Lung (tissue), 12 donors: Measurements from ENCODE around the gene IRF5. TPM values are rescaled to one million over a fixed set of nuclear protein-coding genes. Genes with fewer than 3 reads are reported as not detected.
"Not testable (repeated sequence)": the region's sequence is repeated elsewhere in the genome, so short reads cannot be mapped to it uniquely, and the experiment has no call there.

Experiments used
- ATAC-seq: fragments of 200-7000 bp; cut with Tn5 transposase; one replicate; pipeline ENCODE4 v1.9.1; 2020; ENCODE audit warnings: moderate number of reproducible peaks; ENCODE audit not compliant: insufficient read depth, low FRiP score
- DNase-seq, 3 donors: peaks; one replicate each; pipeline ENCODE4 v3.0.0-alpha.2; 2013 to 2017
- H3K27ac ChIP-seq, 2 donors: one replicate each; pipeline ENCODE4 v1.5.1; 2013; ENCODE audit warnings: mild to moderate bottlenecking in 2 of 2, moderate library complexity in 2 of 2, control low read depth in 1 of 2, inconsistent platforms in 1 of 2, low read depth in 1 of 2, low read length in 1 of 2
- H3K27me3 ChIP-seq, 3 donors: one replicate each; pipeline ENCODE4 v1.5.1; 2013; ENCODE audit warnings: low read length in 2 of 3; ENCODE audit not compliant: control insufficient read depth in 3 of 3, insufficient read depth in 3 of 3
- H3K36me3 ChIP-seq, 4 donors: one replicate each; pipeline ENCODE4 v1.5.1; 2013; ENCODE audit warnings: low read length in 4 of 4, mild to moderate bottlenecking in 1 of 4, moderate library complexity in 1 of 4; ENCODE audit not compliant: control insufficient read depth in 4 of 4, insufficient read depth in 4 of 4
- H3K4me1 ChIP-seq, 5 donors: one replicate each; pipeline ENCODE4 v1.5.1; 2013; ENCODE audit warnings: low read length in 5 of 5, mild to moderate bottlenecking in 2 of 5, moderate library complexity in 1 of 5; ENCODE audit not compliant: control insufficient read depth in 5 of 5, insufficient read depth in 5 of 5
- H3K4me3 ChIP-seq: one replicate; pipeline ENCODE4 v1.5.1; 2013; ENCODE audit warnings: mild to moderate bottlenecking, control low read depth, moderate library complexity
- H3K9ac ChIP-seq, 2 donors: one replicate each; pipeline ENCODE4 v1.5.1; 2013; ENCODE audit warnings: low read length in 2 of 2, control low read depth in 1 of 2; ENCODE audit not compliant: insufficient read depth in 1 of 2
- H3K9me3 ChIP-seq, 4 donors: one replicate each; pipeline ENCODE4 v1.5.1; 2013; ENCODE audit warnings: low read length in 3 of 4, mild to moderate bottlenecking in 1 of 4, moderate library complexity in 1 of 4; ENCODE audit not compliant: control insufficient read depth in 4 of 4, insufficient read depth in 3 of 4
- CTCF ChIP-seq: IDR thresholded peaks from 2 replicates; pipeline ENCODE4 v1.5.1; 2012; ENCODE audit warnings: mild to moderate bottlenecking; ENCODE audit errors: control extremely low read depth, extremely low read depth
- WGBS, 2 donors: extraction: QIAGEN DNeasy Blood & Tissue Kit; methylation state at CpG; one replicate each; pipeline ENCODE4 v1.1.7; 2013; 5-methylcytosine and 5-hydroxymethylcytosine counted together
- polyA plus RNA-seq, 2 donors: library from polyadenylated mRNA; stranded (reverse); fragments of 200-250 nt; gene quantifications; one replicate each; pipeline ENCODE4 v1.2.1, GENCODE V29; 2013
- total RNA-seq, 2 donors: library from RNA; depleted of rRNA in 1 of 2; stranded (reverse); fragments of >200 nt in 1 of 2; gene quantifications; one replicate each; pipeline ENCODE4 v1.2.1, GENCODE V29; 2014 to 2021
- donor health status: control.
- donor health status: control.
- donor health status: Bipolar disorder and iron deficiency.
- donor health status: healthy.
- donor health status: DM: yes; HTN: yes; CAD: no.

IRF5 gene
- total and polyA plus RNA-seq, 4 donors = 6.0 to 34.1 (median 24.2) TPM

DNA sequence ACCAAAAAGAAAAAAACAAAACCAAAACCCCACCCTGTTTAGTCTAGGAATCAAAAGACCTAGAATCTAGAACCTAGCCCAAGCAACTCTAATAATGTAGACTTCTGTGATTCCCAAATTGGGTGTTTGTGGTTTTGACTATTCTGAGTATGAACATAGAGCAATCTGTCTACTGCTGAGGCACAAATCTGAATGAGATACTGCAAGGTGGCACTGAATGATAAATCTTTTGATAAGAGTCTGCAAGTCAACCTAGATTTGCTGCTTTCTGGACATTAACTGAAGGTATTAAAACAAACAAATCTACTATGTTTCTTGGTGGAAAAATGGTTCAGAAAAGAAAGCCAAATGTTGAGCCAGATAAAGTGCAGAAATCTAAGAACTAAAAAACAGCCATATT, 50.6 kb downstream of the IRF5 start:
- Histone ChIP-seq H3K27me3 (no peaks in the 10 kb centered on the region), H3K9ac (no peak overlapping the region), H3K27ac (no peak overlapping the region), H3K9me3 (no peaks in the 10 kb centered on the region), H3K4me1 (no peaks in the 10 kb centered on the region), H3K36me3 (peaks cover 15 to 30% (median 20%) of the 10 kb centered on the region in 4 donors), H3K4me3 (no peak overlapping the region)
- ATAC-seq = no peak
- TF ChIP-seq CTCF = no peak
- no peak for DNase-seq

DNA sequence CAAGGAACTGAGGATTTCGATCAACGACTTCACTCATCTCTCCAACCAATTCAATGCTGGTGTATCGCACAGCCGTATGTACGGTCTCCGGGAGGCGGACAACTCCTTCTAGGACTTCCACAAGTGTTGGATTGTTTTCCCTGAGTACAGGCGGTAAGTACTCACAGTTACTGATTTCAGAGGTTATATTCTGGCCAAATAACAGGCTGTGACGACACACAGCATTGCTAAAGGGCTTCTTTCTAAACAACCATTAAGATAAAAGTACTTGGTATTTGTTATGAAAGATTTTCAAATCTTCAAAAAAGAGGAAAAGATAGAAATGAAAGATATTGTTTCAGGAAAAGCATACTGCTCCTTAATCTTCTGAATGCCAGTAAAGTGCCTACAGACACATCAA, 52.2 kb downstream of the IRF5 start:
- no peaks in the 10 kb centered on the region for H3K9me3 ChIP-seq
- no peaks in the 10 kb centered on the region for H3K4me1 ChIP-seq
- DNase-seq = no peak
- no peak overlapping the region for H3K9ac ChIP-seq
- ATAC-seq = no peak
- H3K4me3 ChIP-seq = no peak overlapping the region
- 76 to 84% methylated on average over 9 of the region's 9 CpGs for WGBS, 2 donors
- peaks cover 14 to 32% (median 18%) of the 10 kb centered on the region in 4 donors for H3K36me3 ChIP-seq
- no peak overlapping the region for H3K27ac ChIP-seq
- no peak for TF ChIP-seq CTCF
- H3K27me3 ChIP-seq = no peaks in the 10 kb centered on the region

GRCh38 chr7:128993419-128993818, 55.7 kb downstream of the IRF5 start:
- Histone ChIP-seq H3K9ac (no peak overlapping the region), H3K27me3 (no peaks in the 10 kb centered on the region), H3K9me3 (no peaks in the 10 kb centered on the region), H3K4me3 (no peak overlapping the region), H3K27ac (no peak overlapping the region), H3K4me1 (no peaks in the 10 kb centered on the region), H3K36me3 (peaks cover 4 to 35% (median 21%) of the 10 kb centered on the region in 4 donors)
- no peak for ATAC-seq
- WGBS, 2 donors = 88 to 92% methylated on average over 2 of the region's 2 CpGs
- DNase-seq = no peak
- no peak for TF ChIP-seq CTCF

DNA sequence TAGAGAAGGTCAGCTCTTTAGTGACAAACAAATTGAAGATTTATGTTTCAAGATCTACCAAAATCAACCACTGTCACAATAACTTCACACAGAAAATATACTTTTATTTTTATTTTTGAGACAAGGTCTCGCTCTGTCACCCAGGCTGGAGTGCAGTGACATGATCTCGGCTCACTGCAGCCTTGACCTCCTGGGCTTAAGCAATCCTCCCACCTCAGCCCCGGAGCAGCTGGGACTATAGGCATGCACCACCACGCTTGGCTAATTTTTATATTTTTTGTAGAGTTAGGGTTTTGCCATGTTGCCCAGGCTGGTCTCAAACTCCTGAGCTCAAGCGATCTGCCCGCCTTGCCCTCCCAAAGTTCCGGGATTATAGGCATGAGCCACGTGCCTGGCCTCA, 56.8 kb downstream of the IRF5 start:
- not testable (repeated sequence) for H3K27ac ChIP-seq, H3K9ac ChIP-seq, H3K4me3 ChIP-seq, H3K4me1 ChIP-seq, H3K9me3 ChIP-seq, DNase-seq, H3K27me3 ChIP-seq, ATAC-seq
- H3K36me3 ChIP-seq = peaks cover 3 to 33% (median 19%) of the 10 kb centered on the region in 4 donors
- WGBS, 2 donors = 98 to 100% methylated on average over 8 of the region's 8 CpGs
